NCI-H1436 treated with DMSO at 0.1 percent for 48 hours (cell line): ENCODE data around the gene DNASE1L2.
"Not testable (repeated sequence)": the region's sequence is repeated elsewhere in the genome, so short reads cannot be mapped to it uniquely, and the experiment has no call there.

Source experiments
- DNase-seq: peaks from one replicate; lab custom pipeline; 2025; lab: John Stamatoyannopoulos, UW

The DNASE1L2 gene

DNA sequence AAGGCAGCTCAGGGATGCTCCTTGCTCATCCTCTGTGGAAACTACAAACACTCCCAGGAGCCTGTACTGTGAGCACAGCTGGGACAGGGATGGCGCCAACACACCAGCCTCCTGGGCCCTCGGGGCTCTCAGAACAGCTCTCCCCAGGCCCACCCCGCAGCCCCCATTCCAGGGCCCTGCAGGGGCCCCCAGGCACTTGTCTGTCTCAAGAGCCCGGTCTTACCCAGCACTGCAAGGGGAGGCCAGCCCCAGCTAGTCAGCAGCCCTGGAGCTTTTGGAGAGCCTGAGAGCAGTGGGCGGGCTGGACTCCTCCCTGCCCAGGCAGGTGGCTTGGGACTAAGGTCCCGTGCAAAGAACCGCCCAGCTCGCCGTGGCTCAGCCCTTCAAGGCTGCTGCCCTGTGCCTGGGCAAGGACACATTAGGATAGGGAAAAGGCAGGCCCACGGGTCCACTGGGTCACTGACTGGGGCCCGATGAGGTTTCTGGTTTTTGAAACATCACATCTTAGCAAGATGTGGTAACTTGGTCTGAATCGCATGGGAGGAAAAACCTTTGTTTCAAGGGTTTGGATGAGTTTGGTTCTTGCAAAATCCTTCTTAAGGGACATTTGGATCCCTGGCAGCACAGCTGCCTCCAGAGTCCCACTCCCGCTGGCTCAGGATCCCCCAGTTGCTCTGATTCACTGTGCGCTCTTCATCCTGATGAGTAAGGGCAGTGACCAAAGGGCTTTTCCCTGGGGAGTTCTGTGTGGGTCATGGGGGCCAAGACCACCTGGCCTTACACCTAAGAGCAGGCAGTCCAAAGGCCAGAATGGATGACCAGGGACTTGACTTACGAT is 2.8 kb downstream of the DNASE1L2 start:
- no peak for DNase-seq

DNA sequence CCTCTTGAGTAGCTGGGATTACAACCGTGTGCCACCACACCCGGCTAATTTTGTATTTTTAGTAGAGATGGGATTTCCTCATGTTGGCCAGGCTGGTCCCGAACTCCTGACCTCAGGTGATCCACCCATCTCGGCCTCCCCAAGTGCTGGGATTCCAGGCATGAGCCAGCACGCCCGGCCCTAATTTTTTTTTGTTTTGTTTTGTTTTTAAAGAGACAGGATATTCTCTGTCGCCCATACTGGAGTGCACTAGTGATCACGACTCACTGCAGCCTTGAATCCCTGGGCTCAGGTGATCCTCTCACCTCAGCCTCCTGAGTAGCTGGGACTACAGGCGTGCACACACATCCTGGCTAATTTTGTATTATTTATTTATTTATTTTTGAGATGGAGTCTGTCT is 4.1 kb downstream of the DNASE1L2 start:
- DNase-seq = not testable (repeated sequence)

DNA sequence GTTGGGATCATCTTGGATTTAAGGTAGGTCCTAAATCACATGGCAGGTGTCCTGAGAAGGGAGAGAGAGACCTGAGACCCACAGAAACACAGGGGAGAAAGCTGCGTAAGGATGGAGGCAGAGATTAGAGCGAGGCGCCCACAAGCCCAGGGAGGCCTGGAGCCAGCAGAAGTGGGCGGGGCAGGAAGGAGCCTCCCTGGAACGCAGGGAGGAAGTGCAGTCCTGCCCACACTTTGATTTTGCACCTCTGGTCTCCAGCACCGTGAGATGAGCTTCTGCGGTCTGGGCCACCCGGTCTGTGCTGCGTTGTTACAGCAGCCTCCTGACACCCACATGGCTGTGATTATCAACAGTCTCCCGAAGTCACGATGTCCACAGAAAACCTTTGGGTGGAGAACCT is 6.4 kb downstream of the DNASE1L2 start:
- DNase-seq = no peak

DNA sequence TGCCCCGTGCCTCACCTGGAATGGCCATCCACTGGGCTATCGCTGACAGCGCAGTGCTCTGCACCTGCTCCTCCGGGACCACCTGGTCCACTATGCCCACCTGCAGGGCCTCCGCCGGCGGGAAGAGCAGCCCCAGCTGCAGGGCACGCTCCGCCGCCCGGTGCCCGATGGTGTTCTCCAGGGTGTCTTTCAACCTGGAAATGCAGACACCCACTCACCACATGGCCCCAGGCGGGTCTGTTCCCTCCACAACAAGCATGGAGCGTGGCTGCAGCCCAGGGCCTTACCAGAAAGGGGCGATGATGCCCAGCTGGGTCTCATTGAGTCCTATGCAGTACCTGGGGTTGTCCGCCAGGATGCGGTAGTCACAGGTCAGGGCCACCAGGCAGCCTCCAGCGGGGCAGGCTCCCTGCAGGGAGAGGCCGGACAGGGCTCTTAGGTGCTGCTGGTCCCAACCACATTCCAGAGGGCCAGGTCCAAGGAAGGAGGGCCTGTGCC is 6.8 kb downstream of the DNASE1L2 start:
- DNase-seq = no peak

DNA sequence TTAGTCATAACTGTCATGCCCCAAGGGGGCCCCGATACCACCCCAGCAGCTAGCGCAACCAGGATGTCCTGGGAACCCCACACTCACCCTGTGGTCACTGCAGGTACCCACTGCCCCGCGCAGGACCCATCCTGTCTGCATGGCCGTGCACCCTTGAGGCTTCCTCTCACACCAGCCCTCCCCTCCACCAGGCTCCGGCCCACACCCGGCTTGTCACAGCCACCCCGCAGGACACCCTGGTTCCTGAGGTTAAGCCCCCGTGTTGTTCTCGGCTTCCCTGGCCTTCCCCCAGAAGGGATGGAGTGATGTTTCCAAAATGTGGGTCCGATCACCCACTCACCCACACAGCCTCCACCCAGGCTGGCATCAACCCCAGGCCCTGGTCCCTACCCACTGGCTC is 7.5 kb downstream of the DNASE1L2 start:
- no peak for DNase-seq

DNA sequence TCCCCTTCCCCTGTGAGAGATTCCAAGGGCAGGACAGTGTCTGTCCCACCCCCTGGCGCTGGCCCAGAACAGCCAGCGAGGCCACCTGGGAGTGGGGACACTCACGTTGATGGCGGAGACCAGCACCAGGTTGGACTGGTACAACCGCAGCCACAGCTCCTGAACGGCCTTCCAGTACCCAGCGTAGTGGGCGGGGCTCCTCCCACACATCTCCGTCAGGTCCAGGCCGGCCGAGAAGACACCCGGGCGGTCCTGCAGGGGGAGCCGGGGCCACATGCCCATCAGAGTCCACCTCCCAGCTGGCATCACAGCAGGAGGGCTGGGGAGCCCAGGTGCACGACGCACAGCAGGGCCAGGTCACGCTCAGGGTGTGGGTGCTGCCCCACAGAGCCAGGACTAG is 8.1 kb downstream of the DNASE1L2 start:
- DNase-seq = no peak

DNA sequence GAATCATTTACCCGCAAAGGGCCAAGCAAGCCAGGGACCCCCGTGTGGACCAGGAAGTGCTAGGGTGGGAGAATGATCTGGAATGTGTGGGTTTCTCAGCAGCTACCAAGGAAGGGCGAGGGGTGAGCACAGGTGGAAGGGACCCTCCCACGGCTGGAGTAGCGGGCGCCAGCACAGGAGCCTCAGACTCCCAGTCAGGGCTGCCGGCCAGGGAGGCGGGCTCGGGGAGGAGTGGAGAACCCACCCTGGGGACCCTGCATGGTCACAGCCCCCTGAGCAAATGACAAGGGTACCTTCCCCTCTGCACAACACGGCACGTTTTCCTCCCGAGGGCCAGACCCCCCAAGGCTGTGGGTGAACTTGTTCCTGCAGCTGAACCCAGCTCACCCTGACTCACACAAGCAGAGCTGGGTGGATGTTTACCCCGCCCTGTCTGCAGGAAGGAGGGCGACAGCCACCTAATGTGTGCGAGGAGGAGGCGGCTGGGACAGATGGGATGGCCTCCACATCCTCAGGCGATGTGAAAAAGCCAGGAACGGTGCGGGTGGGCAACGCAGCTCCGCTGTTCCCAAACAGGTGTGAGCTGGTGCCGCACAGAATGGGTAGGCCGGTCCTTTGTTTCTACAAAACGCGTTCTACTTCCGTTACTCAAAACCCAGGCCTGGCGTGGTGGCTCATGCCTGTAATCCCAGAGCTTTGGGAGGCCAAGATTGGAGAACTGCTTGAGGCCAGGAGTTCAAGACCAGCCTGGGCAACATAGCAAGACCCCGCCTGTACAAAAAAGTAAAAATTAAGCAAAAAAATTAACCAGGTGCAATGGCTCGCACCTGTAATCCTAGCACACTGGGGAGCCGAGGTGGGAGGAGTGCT is 8.9 kb downstream of the DNASE1L2 start:
- no peak for DNase-seq

DNA sequence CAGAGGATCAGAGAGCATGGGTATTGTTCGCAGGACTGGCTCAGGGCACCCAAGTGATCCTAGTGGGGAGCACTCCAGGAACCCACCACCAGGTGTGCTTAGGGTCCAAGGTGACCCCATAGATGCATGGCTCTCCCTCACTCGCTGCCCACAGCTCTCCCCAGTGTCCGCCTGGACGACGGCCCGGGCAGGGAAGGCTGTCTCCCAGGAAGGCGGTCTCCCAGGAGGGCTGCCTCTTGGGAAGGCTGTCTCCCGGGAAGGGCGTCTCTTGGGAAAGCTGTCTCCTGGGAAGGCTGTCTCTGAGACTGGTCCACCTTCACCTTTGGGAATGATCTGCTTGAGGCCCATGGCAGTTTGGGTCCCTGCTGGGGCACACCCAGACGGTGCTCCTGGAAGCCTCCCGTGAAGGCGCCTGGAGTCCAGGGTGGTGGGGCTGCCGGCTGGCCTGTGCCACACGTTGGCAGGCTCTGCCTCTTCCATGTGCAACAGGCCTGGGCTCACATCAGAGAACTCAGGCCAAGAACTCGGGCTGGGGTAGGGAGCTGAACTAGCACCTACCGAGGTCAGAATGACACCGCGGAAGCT is 10.1 kb downstream of the DNASE1L2 start:
- DNase-seq = no peak

DNA sequence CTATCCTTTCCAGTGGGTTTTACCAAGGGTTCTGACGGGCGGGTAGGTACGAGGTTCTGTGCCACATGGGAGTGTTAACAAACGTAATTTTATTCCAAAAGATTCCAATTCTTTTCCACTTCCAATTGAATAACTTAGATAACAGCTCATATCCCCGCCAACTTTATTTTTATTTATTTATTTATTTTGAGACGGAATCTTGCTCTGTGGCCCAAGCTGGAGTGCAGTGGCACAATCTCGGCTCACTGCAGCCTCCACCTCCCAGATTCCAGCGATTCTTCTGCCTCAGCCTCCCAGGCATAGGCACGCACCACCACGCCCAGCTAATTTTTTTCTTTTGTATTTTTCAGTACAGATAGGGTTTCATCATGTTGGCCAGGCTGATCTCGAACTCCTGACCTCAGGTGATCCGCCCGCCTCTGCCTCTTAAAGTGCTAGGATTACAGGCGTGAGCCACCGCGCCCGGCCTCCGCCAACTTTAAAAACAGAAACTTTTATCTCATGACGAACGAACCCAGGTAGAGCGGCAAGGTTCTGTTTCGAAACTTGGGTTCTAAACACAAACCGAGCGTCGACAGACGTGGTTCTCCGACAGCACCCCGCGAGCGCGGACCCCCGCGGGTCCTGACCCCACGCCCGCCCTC is 14.5 kb downstream of the DNASE1L2 start:
- DNase-seq = no peak

DNA sequence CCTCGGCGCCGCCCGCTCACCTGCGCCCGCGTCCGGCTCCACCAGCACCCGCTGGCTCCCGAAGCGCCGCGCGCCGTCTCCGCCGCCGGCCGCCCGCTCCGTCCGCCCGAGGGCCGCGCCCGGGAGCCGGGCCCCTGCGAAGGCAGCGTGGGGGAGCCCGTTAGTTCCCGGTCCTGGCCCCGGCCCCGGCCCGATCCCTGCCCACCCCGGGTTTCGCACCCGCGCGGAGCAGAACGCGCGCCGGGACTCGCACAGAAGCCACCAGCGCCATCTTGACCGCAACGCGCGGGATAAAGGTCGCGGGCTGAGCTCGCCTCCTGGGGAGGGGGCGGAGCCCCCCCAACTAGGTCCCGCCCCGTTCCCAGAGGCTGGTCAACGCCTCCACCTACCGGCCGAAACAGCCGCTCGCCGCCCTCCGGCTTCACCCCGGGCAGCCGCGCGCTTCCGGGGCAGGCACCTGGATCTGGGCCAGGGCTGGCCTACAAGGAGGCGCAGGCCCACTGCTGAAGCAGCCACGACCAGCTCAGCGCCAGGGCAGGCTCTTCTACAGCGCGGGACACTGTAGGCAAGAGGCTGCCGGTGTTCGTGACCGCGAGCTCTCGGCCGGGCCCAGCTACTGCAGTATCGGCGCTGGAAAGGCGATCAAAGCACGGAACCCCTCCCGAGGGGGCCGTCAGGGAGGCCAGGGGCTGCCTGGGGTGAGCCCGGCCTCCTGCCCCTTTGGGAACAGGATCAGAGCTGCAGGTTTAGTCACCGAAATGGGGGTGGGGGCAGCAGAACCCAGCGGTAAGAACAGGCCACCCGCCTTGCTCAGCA is 15.3 kb downstream of the DNASE1L2 start, which contains the start of gene ECI1:
Gene ECI1, minus strand, starts transcription at position 292 of the 816 bp plus-strand sequence. Its CDS starts 21 bp downstream, at position 271.
- DNase-seq = peak; percentile 53

DNA sequence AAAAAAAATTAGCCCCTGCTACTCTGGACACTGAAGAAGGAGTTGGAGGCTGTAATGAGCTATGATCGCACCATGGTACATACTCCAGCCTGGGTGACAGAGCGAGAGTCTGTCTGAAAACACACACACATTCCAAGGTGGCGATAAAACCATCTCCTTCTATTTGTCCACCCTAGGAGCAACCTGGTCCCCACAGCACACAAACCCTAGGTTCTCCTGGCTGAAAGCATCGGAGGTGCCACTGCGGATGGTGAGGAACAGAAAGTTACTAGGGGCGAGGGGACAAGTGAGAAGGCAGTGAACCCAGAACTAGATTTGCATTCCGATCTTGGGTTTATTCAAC is 16.5 kb downstream of the DNASE1L2 start:
- no peak for DNase-seq

DNA sequence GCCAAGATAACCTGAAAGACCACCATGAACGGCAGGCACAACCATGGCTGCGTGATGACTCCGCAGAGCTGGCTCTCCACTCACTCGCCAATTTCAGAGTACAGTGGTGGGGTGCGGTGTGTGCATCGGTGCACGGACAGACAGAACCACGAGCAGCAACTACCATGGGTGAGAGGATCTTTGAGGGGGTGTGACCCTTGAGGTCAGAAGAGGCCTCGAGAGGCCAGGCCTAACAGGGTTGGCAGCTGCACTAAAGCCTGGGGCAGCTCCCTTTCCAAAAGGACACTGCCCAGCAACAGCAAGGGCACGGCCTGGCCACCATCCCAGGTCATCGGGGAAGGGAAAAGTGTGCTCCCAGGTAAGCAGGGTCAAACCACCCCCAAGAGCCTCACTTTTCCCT is 17.0 kb downstream of the DNASE1L2 start:
- no peak for DNase-seq

DNA sequence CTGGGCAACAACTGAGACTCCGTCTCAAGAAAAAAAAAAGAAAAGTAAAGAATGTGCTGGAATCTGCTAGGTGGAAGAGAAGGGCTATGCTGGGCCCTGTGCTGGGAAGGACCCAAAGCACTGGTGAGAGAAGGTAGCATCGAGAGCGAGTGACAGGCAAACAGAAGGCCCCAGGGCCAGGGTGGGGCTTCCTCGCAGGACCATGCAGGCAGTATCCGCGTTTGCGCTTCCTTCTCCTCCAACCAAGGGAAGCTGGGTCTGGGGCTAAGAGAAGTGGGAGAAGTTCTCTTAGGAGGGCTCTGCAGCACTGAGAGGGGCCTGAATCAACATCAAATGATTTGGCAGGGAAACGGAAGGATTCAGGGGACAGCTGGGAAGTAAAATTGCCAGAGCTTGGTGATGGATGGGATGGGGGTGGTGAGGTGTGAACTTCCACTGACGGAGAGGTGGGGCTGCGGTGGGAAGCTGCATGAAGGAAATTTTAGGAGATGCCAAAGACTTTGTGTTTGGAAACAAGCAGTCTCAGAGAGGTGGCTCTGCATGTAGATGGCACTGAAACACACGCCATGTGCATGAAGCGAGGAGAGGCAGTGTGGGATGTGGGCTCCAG is 20.4 kb downstream of the DNASE1L2 start:
- DNase-seq = no peak

DNA sequence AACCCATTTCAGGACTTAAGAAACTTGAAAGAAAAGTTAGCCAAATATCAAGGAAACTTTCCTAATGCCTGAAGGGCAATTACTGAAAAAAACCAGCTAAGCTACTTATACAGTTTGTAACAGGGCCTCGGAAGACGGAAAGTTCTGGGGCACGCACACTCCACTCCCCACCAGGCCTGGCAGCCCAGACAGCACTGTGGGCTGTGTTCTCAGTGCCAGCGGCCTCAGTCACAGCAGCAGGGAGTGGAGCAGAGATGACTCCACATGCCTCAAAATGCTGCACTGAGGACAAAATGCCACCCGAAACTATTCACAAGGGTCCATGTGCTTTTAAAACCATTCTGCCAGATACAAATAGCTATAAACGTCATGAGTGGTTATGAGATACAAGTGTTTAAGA is 21.5 kb downstream of the DNASE1L2 start:
- DNase-seq = no peak

DNA sequence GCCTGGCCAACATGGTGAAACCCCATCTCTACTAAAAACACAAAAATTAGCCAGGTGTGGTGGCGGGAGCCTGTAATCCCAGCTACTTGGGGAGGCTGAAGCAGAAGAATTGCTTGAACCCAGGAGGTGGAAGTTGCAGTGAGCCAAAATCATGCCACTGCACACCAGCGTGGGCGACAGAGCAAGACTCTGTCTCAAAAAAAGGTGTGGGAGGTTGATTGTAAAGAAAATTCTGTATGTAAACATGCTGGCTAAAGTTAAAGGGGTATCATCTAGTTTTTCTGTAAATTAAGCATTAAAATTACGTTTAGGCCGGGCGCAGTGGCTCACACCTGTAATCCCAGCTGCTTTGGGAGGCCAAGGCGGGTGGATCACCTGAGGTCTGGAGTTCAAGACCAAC is 22.3 kb downstream of the DNASE1L2 start:
- DNase-seq = not testable (repeated sequence)

DNA sequence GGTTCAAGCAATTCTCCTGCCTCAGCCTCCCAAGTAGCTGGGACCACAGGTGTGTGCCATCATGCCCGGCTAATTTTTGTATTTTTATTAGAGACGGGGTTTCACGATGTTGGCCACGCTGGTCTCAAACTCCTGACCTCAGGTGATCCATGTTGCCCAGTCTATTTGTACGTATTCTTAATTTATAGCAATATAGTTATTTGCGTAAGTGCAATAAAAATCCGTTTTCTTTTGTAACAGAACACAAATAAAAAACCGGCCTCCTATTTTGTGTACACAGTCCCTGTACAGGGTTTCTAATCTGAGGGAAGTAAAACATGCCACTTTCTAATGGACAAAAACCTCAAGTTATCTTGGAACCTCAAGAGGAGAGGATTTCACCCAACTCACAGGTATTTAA is 24.0 kb downstream of the DNASE1L2 start:
- no peak for DNase-seq

DNA sequence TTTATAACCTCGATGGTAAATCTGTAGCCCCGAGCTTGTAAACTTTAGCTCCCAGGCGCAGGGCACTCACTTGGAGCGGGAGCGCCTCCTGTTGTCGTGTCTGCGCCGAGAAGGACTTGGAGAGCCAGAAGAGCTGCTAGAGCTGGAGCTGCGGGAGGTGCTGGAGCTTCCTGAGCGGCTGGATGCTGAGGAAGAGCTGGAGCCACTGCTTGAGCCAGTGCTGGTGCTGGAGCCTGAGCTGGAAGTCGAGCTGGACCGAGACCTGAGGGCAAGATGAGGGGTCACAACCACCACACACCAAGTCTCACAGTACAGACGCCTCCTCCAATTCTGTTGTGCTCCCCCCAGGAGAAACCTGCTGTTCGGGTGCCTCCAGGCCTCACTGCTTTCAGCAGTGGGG is 26.8 kb downstream of the DNASE1L2 start:
- not testable (repeated sequence) for DNase-seq

DNA sequence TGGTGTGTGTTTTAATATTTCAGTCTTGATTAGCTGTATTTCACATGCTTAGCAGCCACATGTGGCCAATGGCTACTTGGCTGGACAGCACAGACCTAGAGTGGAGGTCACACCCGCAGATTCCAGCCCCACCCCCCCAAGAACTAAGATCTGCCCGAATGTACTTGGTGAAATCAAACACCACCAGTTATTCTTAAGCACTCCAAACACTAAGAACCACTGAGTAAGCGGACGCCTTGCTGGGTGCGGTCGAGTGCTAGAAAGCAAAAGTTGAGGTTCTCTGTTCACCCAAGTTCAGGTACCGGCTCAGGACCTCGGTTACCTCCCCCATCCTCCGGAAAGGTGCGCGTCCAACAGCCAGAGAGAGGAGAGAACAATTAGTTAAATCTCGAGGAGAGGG is 30.6 kb downstream of the DNASE1L2 start:
- not testable (repeated sequence) for DNase-seq

DNA sequence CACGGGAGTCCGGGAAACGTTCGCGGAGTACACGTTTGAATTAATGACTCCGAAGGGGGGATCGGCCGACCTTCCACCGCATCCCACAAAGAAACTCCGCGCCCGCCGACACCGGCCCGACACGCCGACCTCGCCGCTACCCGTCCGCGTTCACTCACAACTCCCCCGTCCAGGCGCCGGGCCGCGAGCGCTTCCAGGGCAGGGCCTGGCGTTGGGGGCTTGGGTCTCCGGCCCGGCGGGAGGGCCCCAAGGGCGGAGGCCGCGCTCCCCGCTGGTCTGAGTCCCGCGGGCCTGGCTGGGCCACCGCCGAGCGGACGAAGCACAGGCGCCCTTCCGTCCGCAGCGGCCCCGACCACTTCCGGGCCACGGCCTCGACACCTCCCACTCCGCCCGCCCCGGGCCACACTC is 31.3 kb downstream of the DNASE1L2 start:
- not testable (repeated sequence) for DNase-seq

DNA sequence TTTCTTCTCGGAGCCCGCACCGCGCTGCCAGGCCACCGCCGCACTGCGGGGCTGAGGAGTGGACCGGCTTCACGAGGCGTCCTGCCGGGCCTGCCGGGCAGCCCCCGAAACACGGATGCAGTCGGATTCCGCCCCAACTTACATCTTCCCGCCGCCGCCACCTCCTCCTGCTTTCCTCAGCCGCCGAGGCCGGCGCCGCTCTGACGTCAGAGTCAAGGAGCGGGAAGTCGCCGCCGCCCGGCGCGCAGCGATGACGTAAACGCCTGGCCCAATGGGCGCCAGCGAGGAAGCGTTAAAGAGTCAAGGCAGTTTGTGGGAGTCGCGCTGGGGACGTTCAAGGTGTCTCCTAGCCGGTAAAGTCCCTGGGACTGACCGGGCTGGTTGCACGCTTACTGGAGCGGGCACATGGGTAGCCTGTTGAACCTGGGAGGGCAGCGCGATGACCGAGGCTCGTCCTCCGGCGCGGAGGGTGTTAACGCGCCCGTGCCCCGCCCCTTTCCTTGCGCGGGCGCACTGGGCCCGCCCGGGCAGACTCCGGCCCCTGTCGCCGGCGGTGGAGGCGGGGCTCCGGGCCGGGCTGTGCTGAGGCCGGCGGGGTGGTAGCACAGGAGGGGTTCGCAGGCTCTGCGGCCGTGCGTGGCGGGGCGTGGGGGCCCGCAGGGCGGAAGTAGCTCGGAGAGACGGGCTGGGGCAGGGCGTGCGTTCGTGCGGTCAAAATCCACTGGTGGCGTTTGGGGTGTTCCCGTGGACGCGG is 31.8 kb downstream of the DNASE1L2 start, which contains the start of gene RNPS1:
Gene RNPS1, minus strand, starts transcription at position 214 of the 754 bp plus-strand sequence. CDS start 3,483 bp downstream, outside the sequence.
- peak; percentile 55 for DNase-seq
